Fibroblast of lung (primary cell): ENCODE measurements around the gene TSPAN3.

Experiments used
- EZH2 ChIP-seq: IDR thresholded peaks from 2 replicates; pipeline ENCODE4 v1.5.1; 2012; ENCODE audit warnings: low read length, control low read depth, mild to moderate bottlenecking; ENCODE audit errors: missing control alignments
- TF ChIP-seq, protein P1 (sequence below), 2 donors: IDR thresholded peaks in 1 of 2; conservative IDR thresholded peaks in 1 of 2; 1 replicate in 1 of 2; 2 replicates in 1 of 2; pipeline ENCODE4 v1.5.1; 2011 to 2012; ENCODE audit warnings: low read length in 2 of 2, control low read depth in 1 of 2, inconsistent platforms in 1 of 2, low read depth in 1 of 2, mild to moderate bottlenecking in 1 of 2

- TF ChIP-seq, protein P1, sequence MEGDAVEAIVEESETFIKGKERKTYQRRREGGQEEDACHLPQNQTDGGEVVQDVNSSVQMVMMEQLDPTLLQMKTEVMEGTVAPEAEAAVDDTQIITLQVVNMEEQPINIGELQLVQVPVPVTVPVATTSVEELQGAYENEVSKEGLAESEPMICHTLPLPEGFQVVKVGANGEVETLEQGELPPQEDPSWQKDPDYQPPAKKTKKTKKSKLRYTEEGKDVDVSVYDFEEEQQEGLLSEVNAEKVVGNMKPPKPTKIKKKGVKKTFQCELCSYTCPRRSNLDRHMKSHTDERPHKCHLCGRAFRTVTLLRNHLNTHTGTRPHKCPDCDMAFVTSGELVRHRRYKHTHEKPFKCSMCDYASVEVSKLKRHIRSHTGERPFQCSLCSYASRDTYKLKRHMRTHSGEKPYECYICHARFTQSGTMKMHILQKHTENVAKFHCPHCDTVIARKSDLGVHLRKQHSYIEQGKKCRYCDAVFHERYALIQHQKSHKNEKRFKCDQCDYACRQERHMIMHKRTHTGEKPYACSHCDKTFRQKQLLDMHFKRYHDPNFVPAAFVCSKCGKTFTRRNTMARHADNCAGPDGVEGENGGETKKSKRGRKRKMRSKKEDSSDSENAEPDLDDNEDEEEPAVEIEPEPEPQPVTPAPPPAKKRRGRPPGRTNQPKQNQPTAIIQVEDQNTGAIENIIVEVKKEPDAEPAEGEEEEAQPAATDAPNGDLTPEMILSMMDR (conservative IDR thresholded peaks at IDR 0.05 in 1 of 2, IDR thresholded peaks at IDR 0.05 in 1 of 2; ENCODE audit: low read depth in 1 of 2, low read length in 2 of 2): no peak
- no peak for TF ChIP-seq EZH2
Observed at GRCh38 chr15:76994496-76994895, 76.4 kb downstream of the TSPAN3 start.
